ENCODE data around the gene ZKSCAN1.
"Not testable (repeated sequence)": the region's sequence is repeated elsewhere in the genome, so short reads cannot be mapped to it uniquely, and the experiment has no call there.

Gene ZKSCAN1

DNA sequence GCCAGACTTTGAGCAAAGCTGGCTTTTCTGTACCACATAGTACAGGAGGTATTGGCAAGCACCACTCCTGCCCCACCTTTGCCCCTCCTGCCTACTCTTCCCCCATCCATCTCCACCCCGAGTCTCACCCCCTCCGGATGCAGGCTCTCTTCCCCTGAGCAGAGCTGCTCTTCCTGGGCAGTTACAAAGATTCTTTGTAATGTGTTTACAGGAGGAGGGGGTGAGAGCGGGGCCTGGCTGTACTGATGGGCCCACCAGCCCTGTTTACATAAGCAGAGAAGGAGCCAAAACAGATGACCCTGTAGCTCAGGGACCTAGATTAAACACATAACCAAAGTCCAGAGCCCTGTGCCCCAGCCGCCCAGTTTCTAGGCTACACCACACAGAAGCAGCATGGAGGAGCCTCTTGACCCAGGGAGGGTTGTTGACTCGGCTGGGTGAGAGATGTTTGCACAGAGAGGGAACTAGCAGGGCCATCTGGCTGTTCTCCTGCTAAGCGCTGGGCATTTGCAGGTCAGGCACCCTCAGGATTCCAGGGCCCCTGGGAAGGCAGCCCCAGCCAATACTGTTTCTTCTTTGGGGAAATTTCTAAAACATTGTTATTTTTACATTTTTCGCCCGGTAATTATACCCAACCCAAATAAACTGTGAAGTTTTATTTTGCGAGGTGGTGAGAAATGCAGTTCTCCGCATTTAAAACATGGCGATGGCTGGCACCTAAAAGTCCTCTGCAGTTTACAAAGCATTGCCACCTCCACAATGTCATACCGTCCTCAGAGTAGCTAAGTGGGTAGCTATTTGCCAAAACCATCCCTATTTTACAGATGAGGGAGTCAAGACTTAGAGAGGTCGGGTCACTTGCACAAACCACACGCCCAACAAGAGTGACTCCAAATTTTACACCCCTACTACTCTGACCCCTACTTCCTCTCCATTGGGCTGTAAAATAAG is 11.4 kb upstream of the ZKSCAN1 start:
- no peak for FAIRE-seq

DNA sequence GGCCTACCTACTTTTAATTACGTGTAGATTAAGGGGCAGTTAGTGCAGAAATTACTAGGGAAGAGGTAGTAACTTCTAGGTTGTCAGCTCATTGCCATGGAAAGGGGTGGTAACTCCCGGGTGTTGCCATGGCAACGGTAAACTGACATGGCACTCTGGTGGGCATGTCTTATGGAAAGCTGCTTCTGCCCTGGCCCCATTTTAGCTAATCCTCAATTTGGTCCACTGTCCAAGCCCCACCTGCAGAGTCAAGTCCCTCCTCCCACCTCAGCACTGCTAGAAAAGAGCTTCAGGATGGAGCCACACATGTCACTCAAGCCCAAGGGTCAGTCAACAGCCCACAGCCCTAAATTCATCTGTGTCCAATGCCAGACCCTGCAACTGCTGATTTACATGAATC is 7.5 kb upstream of the ZKSCAN1 start:
- no peak for FAIRE-seq

- FAIRE-seq = no peak
These were observed 6.9 kb upstream of the ZKSCAN1 start for GRCh38 chr7:100008525-100008924.

DNA sequence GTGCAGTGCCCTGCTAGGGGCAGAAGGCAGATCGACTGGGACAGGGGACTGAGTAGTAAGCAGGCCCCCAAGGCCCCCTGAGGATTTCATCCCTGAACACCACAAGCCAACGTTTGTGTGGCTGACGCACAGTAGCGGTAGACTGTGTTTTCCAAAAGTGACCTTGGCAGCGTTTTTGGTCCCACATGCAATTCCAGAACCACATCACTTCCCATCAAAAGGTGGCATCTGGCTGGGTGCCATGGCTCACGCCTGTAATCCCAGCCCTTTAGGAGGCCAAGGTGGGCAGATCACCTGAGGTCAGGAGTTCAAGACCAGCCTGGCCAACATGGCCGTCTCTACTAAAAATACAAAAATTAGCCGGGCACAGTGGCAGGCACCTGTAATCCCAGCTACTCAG is 5.4 kb upstream of the ZKSCAN1 start:
- not testable (repeated sequence) for FAIRE-seq

DNA sequence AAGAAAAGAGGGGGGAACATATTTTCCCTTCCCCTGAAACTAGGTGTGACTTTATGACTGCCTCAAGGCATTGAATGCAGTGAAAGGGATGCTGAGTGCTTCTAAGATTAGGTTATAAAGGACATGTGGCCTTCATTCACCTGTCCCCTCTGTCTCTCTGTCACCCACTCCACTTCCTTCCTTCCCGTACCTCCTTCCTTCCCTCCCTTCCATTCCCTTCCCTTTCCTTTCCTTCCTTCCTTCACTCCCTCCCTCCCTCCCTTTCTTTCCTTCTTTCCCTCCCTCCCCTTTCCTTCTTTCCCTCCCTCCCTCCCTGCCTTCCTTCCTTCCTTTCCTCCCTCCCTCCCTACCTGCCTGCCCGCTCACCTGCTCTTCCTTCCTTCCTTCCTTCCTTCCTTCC is 4.5 kb upstream of the ZKSCAN1 start:
- no peak for FAIRE-seq

GRCh38 chr7:100011516-100011915 is 3.9 kb upstream of the ZKSCAN1 start:
- FAIRE-seq = no peak

GRCh38 chr7:100012385-100013327 is 2.7 kb upstream of the ZKSCAN1 start:
- not testable (repeated sequence) for FAIRE-seq

- FAIRE-seq = no peak
These were observed 2.1 kb upstream of the ZKSCAN1 start for GRCh38 chr7:100013328-100013676.

GRCh38 chr7:100016215-100016901 is 962 bp downstream of the ZKSCAN1 start:
- no peak for FAIRE-seq

- no peak for FAIRE-seq
These were observed 1.9 kb downstream of the ZKSCAN1 start for GRCh38 chr7:100017300-100017699.

GRCh38 chr7:100017875-100018274 is 2.5 kb downstream of the ZKSCAN1 start:
- FAIRE-seq = no peak

DNA sequence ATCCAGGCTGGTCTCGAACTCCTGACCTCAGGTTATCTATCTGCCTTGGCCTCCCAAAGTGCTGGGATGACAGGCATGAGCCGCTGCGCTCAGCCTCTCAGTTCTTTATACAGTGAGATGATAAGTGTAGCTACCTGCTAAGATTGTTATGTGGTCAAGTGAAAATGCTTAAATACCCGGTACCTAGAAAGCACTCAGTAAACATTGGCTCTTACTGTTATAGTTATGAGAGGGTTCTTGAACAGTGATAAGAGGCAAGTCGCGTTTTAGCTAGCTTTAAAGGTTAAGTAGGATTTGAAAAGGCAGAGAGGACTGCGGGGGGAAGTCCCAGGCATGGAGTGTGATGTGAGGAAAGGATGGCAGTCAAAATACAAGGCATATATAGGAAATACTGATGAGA is 4.5 kb downstream of the ZKSCAN1 start:
- FAIRE-seq = no peak

GRCh38 chr7:100021297-100021696 is 5.9 kb downstream of the ZKSCAN1 start:
- no peak for FAIRE-seq

- FAIRE-seq = no peak
These were observed 7.2 kb downstream of the ZKSCAN1 start for GRCh38 chr7:100022621-100023020.

DNA sequence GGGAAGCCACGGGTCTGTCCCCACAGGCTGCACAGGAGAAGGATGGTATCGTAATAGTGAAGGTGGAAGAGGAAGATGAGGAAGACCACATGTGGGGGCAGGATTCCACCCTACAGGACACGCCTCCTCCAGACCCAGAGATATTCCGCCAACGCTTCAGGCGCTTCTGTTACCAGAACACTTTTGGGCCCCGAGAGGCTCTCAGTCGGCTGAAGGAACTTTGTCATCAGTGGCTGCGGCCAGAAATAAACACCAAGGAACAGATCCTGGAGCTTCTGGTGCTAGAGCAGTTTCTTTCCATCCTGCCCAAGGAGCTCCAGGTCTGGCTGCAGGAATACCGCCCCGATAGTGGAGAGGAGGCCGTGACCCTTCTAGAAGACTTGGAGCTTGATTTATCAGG is 8.1 kb downstream of the ZKSCAN1 start:
- FAIRE-seq = no peak

DNA sequence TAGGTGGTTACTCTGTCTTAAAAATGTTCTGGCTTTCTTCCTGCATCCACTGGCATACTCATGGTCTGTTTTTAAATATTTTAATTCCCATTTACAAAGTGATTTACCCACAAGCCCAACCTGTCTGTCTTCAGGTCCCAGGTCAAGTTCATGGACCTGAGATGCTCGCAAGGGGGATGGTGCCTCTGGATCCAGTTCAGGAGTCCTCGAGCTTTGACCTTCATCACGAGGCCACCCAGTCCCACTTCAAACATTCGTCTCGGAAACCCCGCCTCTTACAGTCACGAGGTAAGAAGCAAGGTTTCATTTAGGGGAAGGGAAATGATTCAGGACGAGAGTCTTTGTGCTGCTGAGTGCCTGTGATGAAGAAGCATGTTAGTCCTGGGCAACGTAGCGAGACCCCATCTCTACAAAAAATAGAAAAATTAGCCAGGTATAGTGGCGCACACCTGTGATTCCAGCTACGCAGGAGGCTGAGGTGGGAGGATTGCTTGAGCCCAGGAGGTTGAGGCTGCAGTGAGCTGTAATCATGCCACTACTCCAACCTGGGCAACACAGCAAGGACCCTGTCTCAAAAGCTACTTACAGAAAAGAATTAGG is 8.7 kb downstream of the ZKSCAN1 start:
- FAIRE-seq = no peak

DNA sequence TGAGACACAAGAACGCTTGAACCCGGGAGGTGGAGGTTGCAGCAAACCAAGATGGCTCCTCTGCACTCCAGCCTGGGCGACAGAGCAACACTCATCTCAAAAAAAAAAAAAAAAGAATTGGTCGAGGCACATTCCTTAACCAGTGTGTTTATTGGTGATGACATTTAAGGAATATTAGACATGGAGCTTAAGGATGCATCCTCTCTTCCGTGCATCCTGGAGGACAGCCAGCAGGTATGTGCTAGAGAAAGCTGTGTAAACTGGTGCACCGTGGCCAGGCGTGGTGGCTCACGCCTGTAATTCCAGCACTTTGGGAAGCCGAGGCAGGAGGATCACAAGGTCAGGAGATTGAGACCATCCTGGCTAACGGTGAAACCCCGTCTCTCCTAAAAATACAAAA is 11.8 kb downstream of the ZKSCAN1 start:
- no peak for FAIRE-seq

GRCh38 chr7:100029596-100029995 is 14.2 kb downstream of the ZKSCAN1 start:
- FAIRE-seq = no peak

DNA sequence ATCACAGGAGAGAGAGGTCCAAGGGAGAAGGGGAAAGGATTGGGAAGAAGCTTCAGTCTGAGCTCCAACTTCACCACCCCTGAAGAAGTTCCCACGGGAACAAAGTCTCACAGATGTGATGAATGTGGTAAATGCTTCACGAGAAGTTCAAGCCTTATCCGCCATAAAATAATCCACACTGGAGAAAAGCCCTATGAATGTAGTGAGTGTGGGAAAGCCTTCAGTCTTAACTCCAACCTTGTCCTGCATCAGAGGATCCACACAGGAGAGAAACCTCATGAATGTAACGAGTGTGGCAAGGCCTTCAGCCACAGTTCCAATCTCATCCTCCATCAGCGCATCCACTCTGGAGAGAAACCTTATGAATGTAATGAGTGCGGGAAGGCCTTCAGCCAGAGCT is 18.1 kb downstream of the ZKSCAN1 start:
- FAIRE-seq = no peak

GRCh38 chr7:100034871-100035510 is 19.6 kb downstream of the ZKSCAN1 start:
- no peak for FAIRE-seq

- FAIRE-seq = no peak
These were observed 20.5 kb downstream of the ZKSCAN1 start for GRCh38 chr7:100035876-100036275.

DNA sequence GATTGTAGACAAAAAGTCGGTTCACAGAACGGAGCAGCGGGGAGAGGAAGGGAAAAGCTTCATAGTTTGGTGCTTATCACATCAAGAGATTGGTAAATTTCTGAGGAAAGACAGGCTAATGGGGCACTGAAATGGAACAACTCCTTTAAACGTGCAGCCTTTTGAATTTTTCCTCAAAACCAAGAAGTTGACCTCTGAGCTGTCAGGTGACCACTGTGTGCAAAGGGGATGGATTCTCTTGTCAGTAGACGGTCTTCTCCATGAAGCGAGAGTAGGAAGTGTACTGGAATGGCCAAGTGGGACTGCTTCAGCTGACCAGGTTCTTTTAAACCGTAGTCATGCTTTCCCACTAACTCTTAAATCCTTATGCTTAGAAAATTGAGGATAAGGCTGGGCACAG is 22.9 kb downstream of the ZKSCAN1 start:
- no peak for FAIRE-seq
